ENCODE results near the gene ZBTB46. TPM values are rescaled to one million over a fixed set of nuclear protein-coding genes. Genes with fewer than 3 reads are reported as not detected.
A peak's percentile ranks its signal among the peaks of the same experiment; 100 is the strongest.

Gene ZBTB46
- total RNA-seq, 2 donors from 2014 or later: 6.8 to 11.9 TPM

DNA sequence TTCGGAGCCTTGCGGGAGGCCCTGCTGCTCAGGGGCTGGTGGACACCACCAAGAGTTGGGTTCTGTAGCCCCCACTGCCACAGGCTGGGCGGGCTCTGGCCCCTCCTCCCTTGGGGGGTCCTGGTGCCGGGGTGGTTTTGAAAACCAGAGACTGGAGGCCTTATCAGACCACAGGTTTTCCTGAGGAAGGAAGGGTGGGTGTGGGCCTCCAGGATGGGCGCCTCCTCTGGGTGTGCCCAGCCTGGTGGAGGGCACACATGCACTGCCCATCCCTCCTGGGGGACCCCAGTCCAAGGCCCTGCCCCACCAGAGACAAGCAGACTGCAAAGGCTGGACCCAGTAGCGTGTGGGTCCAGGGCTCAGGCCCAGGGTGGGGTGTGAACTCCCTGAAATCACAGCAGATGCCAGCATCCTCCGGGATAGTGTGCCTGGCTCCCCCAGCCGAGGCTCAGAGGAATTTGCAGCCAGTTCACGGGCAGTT is 13.5 kb upstream of the ZBTB46 start:
- intact Hi-C loops (cut with DNase I): no loop called here
- DNase-seq (ENCODE audit: low spot score): no peak

GRCh38 chr20:63843778-63844177 is 12.7 kb upstream of the ZBTB46 start:
- no peak for DNase-seq (ENCODE audit: low spot score)
- intact Hi-C loops (cut with DNase I): no loop called here

DNA sequence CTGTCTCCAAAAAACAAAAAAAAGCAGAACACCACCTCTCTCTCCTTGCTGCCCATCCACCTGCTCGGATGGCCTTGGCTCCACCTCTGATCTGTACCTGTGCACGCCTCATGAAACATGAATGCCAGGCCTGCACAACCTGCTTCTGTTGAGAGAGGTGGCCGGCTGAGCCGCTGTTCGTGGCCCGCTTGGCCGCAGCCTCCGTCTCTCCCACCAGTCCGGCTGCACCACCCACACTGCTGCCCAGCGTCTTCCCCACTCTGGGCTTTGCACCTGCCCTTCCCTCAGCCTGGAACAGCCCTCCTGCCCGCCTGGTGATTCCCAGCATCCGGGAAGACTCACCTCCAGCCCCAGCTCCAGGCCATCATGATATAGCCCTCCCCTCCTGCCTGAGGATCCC is 12.2 kb upstream of the ZBTB46 start:
- intact Hi-C loops (cut with DNase I): no loop called here

GRCh38 chr20:63842258-63842657 is 11.2 kb upstream of the ZBTB46 start:
- intact Hi-C loops (cut with DNase I): no loop called here
- DNase-seq (ENCODE audit: low spot score): no peak

More for the DNA sequence above, 12.2 kb upstream of the ZBTB46 start:
- no peak for DNase-seq (ENCODE audit: low spot score)

GRCh38 chr20:63840405-63840828 is 9.4 kb upstream of the ZBTB46 start:
- intact Hi-C loops (cut with DNase I): no loop called here

DNA sequence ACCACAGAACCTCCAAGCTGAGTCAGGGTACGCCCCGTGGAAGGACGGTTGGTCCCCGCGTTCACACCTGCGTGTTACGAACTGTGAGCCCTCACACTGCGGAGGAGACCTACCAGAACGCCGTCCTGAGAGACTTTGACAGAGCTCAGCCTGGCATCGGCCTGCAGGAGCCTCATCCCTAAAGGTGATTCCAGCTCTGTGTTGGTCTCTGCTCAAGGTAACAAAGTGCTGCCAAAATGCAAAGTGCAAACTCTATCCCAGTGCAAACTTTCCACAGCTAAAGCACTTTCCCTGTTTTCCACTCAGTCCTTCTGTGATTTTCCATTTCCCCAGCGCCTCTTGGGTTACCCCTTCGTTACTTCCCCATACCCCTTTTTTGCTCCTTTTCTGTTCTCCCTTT is 8.6 kb upstream of the ZBTB46 start:
- intact Hi-C loops (cut with DNase I): no loop called here

More at GRCh38 chr20:63840405-63840828, 9.4 kb upstream of the ZBTB46 start:
- DNase-seq (ENCODE audit: low spot score): no peak

GRCh38 chr20:63837479-63837878 is 6.4 kb upstream of the ZBTB46 start:
- intact Hi-C loops (cut with DNase I): no loop called here
- DNase-seq (ENCODE audit: low spot score): no peak

More for the DNA sequence above, 8.6 kb upstream of the ZBTB46 start:
- no peak for DNase-seq (ENCODE audit: low spot score)

DNA sequence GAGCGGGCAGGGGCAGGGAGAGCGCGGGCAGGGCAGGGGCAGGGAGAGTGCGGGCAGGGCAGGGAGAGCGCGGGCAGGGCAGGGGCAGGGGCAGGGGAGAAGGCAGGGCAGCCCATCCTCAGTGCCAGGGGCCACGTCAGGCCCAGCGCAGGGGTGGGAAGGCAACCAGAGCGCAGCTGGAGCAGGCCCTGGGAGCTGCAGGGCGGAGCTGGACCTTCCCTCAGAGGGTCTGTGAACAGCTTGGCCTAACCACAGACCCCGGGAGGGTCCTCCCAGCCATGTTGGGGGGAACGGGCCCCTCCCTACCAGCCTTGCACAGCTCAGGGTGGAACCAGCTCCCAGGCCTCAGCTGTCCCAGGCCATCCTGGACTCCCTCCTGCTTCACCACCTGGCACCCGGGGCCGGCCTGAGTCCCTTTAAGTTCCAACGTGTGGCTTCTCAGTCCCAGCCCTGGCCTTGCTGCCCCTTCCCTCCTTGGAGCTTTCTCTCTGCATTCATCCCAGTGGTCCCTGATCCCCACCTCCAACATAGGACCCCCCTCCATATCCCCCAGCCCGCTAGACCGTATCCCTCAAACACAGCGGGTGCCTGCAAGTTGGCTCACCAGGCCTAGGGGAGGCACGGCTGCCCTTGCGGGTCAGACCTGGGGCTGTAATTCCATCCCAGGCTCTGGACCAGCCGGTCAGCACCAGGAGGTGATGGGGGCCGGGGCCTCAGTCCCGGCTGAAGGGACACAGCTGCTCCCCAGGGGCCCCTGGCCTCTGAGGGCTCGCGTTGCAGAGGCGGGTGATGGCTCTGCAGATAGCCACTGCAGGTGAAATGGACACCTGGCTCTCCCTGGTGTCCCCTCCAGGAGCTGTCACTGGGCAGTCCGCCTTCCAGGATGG is 5.6 kb upstream of the ZBTB46 start:
- DNase-seq (ENCODE audit: low spot score): no peak
- intact Hi-C loops (cut with DNase I): no loop called here

- intact Hi-C loops (cut with DNase I): no loop called here
- peak; percentile 96 for DNase-seq (ENCODE audit: low spot score)
These were observed 4.2 kb upstream of the ZBTB46 start for GRCh38 chr20:63835021-63835858.

GRCh38 chr20:63834491-63834880 is 3.4 kb upstream of the ZBTB46 start:
- intact Hi-C loops (cut with DNase I): no loop called here

DNA sequence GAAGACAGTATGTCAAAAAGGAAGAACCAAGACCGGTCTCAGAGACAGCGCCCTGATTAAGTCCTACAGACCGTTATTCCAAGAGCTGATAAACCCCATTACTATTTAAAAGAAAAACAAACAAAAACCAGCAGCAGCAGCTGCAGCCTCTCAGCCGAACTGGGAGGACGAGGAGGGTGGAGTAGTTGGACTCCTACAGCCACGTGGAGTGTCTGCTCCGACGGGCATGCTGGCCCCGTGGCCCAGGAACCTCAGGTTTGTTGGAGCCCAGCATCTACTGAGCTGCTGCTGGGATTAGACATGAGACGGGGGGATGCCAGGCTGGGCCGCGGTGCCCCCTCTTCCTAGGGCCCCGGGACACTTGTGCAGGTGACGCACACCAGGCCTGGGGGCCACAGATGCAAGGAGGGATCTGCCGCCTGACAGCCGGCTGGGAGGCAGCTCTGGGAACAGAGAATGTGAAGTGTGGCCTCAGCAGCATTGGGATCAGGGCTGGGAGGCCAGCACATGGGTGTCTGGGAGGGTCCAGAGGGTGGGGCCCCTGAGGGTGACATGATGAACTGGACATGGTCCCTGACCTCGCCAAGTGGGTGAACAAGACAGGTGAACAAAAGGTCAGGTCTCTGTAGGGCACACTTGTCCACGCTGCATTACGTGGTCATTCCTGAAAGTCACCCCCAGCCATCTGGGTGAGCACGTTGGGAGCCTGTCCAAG is 2.9 kb upstream of the ZBTB46 start:
- no peak for DNase-seq (ENCODE audit: low spot score)
- intact Hi-C loops (cut with DNase I): no loop called here

More at GRCh38 chr20:63834491-63834880, 3.4 kb upstream of the ZBTB46 start:
- no peak for DNase-seq (ENCODE audit: low spot score)

DNA sequence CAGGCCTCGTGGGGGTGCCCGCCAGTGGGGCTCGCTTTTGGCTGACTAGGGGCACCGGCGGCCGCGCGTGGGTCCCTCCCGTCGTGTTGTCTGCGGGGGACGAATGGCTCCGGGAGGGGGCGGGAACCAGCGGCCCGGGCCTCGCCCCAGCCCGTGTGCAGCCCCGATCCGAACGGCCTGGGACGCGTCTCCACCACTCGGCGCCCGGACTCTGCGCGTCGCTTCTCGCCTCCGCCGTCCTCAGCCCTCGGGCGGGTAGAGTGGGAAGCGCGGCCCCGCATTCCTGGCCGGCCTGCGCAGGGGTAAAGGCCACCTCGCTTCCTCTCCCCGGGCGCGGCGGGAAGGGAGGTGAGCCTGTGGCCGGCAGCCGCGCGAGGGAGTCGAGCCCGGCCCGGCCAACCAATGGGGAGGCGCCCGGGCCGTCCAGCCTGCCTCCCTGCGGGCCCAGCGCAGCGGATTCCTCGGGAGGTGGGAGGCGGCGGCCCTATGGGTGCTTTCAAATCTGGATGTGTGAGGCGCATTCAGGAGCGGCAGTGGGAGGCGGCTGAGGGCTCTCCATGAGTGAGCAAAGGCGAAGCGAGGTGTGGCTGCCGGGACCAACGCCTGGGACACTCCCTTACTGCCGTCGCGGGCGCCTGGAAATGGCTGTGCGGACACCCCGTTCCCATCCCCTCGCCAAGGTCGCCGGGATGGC is 1.1 kb upstream of the ZBTB46 start:
- intact Hi-C loops (cut with DNase I): no loop called here
- no peak for DNase-seq (ENCODE audit: low spot score)

DNA sequence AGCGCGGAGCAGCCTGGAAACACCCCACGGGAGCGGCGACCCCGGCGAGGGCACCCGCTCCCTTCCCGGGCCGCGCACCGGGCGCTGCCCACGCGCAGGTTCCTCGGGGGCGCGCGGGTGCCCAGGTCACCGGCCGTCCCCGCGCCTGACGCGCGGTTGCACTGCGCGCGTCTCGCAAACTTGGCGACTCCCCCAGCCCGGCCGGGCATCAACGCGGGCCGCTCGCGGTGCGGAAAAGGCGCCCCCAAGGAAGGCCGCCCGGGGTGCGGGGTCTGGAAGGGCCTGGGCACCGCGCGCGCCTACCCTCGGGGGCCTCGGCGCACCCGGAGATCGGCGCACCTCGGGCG is 555 bp upstream of the ZBTB46 start:
- DNase-seq (ENCODE audit: low spot score): no peak
- intact Hi-C loops (cut with DNase I): no loop called here

DNA sequence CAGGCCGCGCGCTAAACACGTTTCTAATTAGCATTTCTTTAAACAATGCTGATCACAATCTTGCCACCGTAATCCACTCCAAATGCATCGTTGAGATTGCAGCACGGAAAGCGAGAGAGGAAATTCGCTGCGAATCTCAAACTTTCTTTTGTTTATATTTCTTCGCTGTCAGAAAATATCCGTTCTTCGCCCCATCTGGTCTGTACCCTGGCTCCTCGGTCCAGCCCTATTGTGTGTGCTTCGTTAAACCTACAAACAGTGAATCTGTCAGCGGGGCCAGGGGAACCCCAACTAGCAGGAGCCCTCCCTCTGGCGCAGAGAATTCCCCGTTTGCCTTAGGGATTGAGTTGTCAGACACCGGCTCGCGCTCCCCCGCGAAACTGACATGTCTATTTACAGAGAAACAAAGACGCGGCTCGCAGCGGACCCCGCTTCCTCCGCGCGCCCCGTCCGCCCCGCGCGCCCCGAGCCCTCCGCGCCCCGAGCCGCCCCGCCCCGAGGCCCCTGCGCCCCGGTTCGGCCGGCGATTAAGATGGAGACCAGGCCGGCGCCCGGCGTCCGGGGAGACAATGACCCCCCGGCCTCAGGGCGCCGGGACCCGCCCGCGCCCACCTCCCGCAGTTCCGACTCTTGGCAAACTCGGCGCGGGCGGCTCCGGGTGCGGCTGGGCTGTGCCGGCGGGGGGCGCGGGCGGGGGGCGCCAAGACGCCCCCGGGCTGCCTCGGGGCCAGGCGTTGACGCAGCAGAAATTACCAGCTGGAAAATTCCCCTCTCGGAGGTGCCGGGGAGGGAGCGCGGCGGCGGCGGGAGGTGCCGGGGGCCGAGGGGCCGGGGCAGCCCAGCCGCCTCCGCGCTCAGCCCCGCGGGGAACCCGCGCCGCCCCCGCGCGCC is 874 bp downstream of the ZBTB46 start:
- intact Hi-C loops (cut with DNase I): loop anchor here in 1 of 2 donors (5.0 kb wide), 1 partner anchor 32 kb away; the partner anchor contains the start of gene ABHD16B

DNA sequence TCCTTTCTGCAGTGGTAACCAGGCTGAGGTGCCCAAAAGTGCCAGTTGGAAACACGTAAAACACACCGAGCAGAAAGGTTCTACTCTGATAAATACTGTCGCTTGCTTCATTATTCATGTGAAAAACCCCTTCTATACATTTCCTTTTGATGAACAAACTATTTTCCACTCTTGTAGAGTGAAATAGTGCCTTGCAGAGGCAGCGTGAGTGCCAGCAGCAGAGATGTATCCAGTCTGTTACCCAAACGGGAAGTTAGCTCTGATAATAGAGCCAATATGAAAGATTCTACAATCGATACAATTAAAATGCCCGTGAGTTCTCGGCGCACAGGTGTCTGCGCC is 1.5 kb downstream of the ZBTB46 start:
- DNase-seq (ENCODE audit: low spot score): no peak
- intact Hi-C loops (cut with DNase I): loop anchor here in 1 of 2 donors (5.0 kb wide), 1 partner anchor 33 kb away; the partner anchor contains the start of gene ABHD16B

More for the DNA sequence above, 874 bp downstream of the ZBTB46 start:
- no peak for DNase-seq (ENCODE audit: low spot score)

DNA sequence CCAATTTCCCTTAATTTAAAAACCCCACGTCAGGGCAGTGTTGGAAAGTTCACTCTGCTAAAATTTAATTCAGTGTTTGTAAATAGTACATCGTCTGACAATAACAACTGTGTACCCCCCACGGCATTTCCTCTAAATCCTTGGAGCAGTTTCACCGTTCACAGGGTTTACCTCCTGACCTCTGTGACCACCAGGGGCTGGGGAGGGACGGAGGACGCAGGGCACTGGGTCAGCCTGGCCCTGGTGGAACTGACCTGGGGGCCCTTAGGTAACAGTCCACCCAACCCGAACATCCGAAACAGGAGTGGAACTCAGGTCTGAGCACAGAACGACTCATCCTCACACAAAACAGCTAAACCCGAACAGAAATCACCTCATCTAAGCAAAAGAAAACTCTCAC is 2.1 kb downstream of the ZBTB46 start:
- intact Hi-C loops (cut with DNase I): loop anchor here in 1 of 2 donors (5.0 kb wide), 1 partner anchor 33 kb away; the partner anchor contains the start of gene ABHD16B
- DNase-seq (ENCODE audit: low spot score): no peak

GRCh38 chr20:63828545-63828944 is 2.5 kb downstream of the ZBTB46 start:
- DNase-seq (ENCODE audit: low spot score): no peak
- intact Hi-C loops (cut with DNase I): loop anchor here in 1 of 2 donors (5.0 kb wide), 1 partner anchor 34 kb away; the partner anchor contains the start of gene ABHD16B

- intact Hi-C loops (cut with DNase I): loop anchor here in 1 of 2 donors (5.0 kb wide), 1 partner anchor 34 kb away; the partner anchor contains the start of gene ABHD16B
- DNase-seq (ENCODE audit: low spot score): no peak
These were observed 2.9 kb downstream of the ZBTB46 start for GRCh38 chr20:63828124-63828523.

Data from posterior vena cava (tissue), 2 donors.